HepG2 (cell line): ENCODE data around the gene INTS14. TPM values are rescaled to one million over a fixed set of nuclear protein-coding genes. Genes with fewer than 3 reads are reported as not detected.

Source experiments
- ARNT ChIP-seq: fragments of 450-650 bp; IDR thresholded peaks from 2 replicates; pipeline ENCODE4 v1.6.1; 2017
- BRCA1 ChIP-seq: sonication (generic); formaldehyde crosslinking; IDR thresholded peaks from 2 replicates; pipeline ENCODE4 v1.4.0; 2020; ENCODE audit warnings: missing genetic modification reagents
- FOXP4 ChIP-seq: sonication (generic); formaldehyde crosslinking; IDR thresholded peaks from 2 replicates; pipeline ENCODE4 v1.4.0; 2020; ENCODE audit warnings: missing genetic modification reagents
- GABPA ChIP-seq, 2 experiments: IDR thresholded peaks; 2 replicates each; pipeline ENCODE4 v1.6.1; 2011 to 2016; ENCODE audit warnings: low read depth in 2 of 2, low read length in 1 of 2, missing biosample characterization in 1 of 2, missing genetic modification characterization in 1 of 2
- HNRNPUL1 ChIP-seq: fragments of 200-400 bp; formaldehyde crosslinking; IDR thresholded peaks from 2 replicates; pipeline ENCODE4 v1.6.1; 2017; ENCODE audit warnings: low read depth, mild to moderate bottlenecking, low read length, moderate library complexity
- KLF15 ChIP-seq: sonication (generic); formaldehyde crosslinking; IDR thresholded peaks from 2 replicates; pipeline ENCODE4 v1.8.1; 2023; ENCODE audit warnings: borderline replicate concordance, mild to moderate bottlenecking, inconsistent platforms, missing genetic modification reagents, mixed read lengths
- MED1 ChIP-seq: sonication (generic); formaldehyde crosslinking; IDR thresholded peaks from 2 replicates; pipeline ENCODE4 v1.4.0; 2020; ENCODE audit warnings: missing genetic modification reagents
- NFATC3 ChIP-seq: sonication (generic); formaldehyde crosslinking; IDR thresholded peaks from 2 replicates; pipeline ENCODE4 v1.5.1; 2020; ENCODE audit warnings: mild to moderate bottlenecking, missing genetic modification reagents
- ZBTB49 ChIP-seq: sonication (generic); formaldehyde crosslinking; IDR thresholded peaks from 2 replicates; pipeline ENCODE4 v1.4.0; 2020; ENCODE audit warnings: missing genetic modification reagents, borderline replicate concordance
- ZNF256 ChIP-seq: sonication (generic); formaldehyde crosslinking; conservative IDR thresholded peaks from 2 replicates; pipeline ENCODE4 v1.4.0; 2020; ENCODE audit warnings: missing genetic modification reagents
- ZNF530 ChIP-seq: sonication (generic); formaldehyde crosslinking; IDR thresholded peaks from 2 replicates; pipeline ENCODE4 v1.5.0; 2020; ENCODE audit warnings: low read depth, mild to moderate bottlenecking, missing genetic modification reagents
- ZNF597 ChIP-seq: sonication (generic); formaldehyde crosslinking; IDR thresholded peaks from 2 replicates; pipeline ENCODE4 v1.5.0; 2020; ENCODE audit warnings: missing genetic modification reagents
- ZSCAN20 ChIP-seq: sonication (generic); formaldehyde crosslinking; IDR thresholded peaks from 2 replicates; pipeline ENCODE4 v1.4.0; 2020; ENCODE audit warnings: missing genetic modification reagents, mild to moderate bottlenecking, borderline replicate concordance
- polyA plus RNA-seq, 8 experiments: library from polyadenylated mRNA; depleted of rRNA in 3 of 8; stranded (reverse) in 7 of 8; unstranded in 1 of 8; fragments of >200 nt; fragmentation: Illumina TruSeq in 4 of 8; extraction: Trizol in 4 of 8; gene quantifications; 2 replicates each; pipeline versions ENCODE4 v1.2.1 to v1.2.3, GENCODE V29; 2011 to 2016; ENCODE audit warnings: low read depth in 4 of 8, missing spikeins in 1 of 8, mixed read lengths in 1 of 8; ENCODE audit not compliant: insufficient read depth in 1 of 8
- total RNA-seq, 5 experiments: library from RNA; depleted of rRNA; stranded (reverse); fragments of >200 nt; fragmentation: Illumina TruSeq; extraction: Trizol; gene quantifications; 2 replicates each; pipeline ENCODE4 v1.2.3, GENCODE V29; 2016; ENCODE audit warnings: low read depth in 1 of 5
- TF ChIP-seq, protein P1 (sequence below): sonication (generic); formaldehyde crosslinking; IDR thresholded peaks from 2 replicates; pipeline ENCODE4 v1.4.0; 2020; ENCODE audit warnings: missing genetic modification reagents, borderline replicate concordance
- TF ChIP-seq, protein P2 (sequence below): IDR thresholded peaks from 2 replicates; pipeline ENCODE4 v1.6.1; 2016
- TF ChIP-seq, protein P3 (sequence below): sonication (generic); formaldehyde crosslinking; conservative IDR thresholded peaks from 2 replicates; pipeline ENCODE4 v1.4.0; 2020; ENCODE audit warnings: missing genetic modification reagents
- TF ChIP-seq, protein P4 (sequence below): sonication (generic); formaldehyde crosslinking; IDR thresholded peaks from 2 replicates; pipeline ENCODE4 v1.4.0; 2020; ENCODE audit warnings: low read depth, mild to moderate bottlenecking, missing genetic modification reagents

INTS14 gene
- total and polyA plus RNA-seq, 2 of the 13 experiments (the other 11 are each of a cell fraction or from before 2014, with no cell fraction given) = 41.4 to 52.0 TPM

- TF ChIP-seq, protein P1, sequence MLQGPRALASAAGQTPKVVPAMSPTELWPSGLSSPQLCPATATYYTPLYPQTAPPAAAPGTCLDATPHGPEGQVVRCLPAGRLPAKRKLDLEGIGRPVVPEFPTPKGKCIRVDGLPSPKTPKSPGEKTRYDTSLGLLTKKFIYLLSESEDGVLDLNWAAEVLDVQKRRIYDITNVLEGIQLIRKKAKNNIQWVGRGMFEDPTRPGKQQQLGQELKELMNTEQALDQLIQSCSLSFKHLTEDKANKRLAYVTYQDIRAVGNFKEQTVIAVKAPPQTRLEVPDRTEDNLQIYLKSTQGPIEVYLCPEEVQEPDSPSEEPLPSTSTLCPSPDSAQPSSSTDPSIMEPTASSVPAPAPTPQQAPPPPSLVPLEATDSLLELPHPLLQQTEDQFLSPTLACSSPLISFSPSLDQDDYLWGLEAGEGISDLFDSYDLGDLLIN (CRISPR knock-in tag) = peak; percentile 24; the same call in 1 of the 2 replicates
- TF ChIP-seq MED1 (CRISPR knock-in tag) (peak; percentile 88), HNRNPUL1 (peak; percentile 87), ZNF256 (peak; percentile 73), FOXP4 (CRISPR knock-in tag) (peak; percentile 79), ZBTB49 (CRISPR knock-in tag) (peak; percentile 88; the same call in 1 of the 2 replicates), KLF15 (no peak), GABPA (IDR thresholded peaks at IDR 0.05; ENCODE audit: low read depth, low read length) (peak; percentile 85), GABPA (CRISPR knock-in tag; IDR thresholded peaks at IDR 0.05; ENCODE audit: low read depth) (peak; percentile 96), ZSCAN20 (CRISPR knock-in tag) (no peak; the same call in 1 of the 2 replicates), NFATC3 (0 out of 2 replicates have a peak, but pooled peaks have one; percentile 49), ZNF597 (CRISPR knock-in tag) (no peak), ZNF530 (CRISPR knock-in tag) (no peak), BRCA1 (peak; percentile 63; the same call in 1 of the 2 replicates), ARNT (no peak)
- TF ChIP-seq, protein P2, sequence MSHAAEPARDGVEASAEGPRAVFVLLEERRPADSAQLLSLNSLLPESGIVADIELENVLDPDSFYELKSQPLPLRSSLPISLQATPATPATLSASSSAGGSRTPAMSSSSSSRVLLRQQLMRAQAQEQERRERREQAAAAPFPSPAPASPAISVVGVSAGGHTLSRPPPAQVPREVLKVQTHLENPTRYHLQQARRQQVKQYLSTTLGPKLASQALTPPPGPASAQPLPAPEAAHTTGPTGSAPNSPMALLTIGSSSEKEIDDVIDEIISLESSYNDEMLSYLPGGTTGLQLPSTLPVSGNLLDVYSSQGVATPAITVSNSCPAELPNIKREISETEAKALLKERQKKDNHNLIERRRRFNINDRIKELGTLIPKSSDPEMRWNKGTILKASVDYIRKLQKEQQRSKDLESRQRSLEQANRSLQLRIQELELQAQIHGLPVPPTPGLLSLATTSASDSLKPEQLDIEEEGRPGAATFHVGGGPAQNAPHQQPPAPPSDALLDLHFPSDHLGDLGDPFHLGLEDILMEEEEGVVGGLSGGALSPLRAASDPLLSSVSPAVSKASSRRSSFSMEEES (CRISPR knock-in tag) = peak; percentile 78
- TF ChIP-seq, protein P3, sequence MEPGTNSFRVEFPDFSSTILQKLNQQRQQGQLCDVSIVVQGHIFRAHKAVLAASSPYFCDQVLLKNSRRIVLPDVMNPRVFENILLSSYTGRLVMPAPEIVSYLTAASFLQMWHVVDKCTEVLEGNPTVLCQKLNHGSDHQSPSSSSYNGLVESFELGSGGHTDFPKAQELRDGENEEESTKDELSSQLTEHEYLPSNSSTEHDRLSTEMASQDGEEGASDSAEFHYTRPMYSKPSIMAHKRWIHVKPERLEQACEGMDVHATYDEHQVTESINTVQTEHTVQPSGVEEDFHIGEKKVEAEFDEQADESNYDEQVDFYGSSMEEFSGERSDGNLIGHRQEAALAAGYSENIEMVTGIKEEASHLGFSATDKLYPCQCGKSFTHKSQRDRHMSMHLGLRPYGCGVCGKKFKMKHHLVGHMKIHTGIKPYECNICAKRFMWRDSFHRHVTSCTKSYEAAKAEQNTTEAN (CRISPR knock-in tag) = peak; percentile 48; the same call in 1 of the 2 replicates
- TF ChIP-seq, protein P4, sequence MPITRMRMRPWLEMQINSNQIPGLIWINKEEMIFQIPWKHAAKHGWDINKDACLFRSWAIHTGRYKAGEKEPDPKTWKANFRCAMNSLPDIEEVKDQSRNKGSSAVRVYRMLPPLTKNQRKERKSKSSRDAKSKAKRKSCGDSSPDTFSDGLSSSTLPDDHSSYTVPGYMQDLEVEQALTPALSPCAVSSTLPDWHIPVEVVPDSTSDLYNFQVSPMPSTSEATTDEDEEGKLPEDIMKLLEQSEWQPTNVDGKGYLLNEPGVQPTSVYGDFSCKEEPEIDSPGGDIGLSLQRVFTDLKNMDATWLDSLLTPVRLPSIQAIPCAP = peak; percentile 63; the same call in 1 of the 2 replicates
Measured at GRCh38 chr15:65610871-65611718, at the start of gene INTS14 (continued).
